GM18867 (cell line): ENCODE results near the gene DNMBP.
A peak's percentile ranks its signal among the peaks of the same experiment; 100 is the strongest.
"Not testable (repeated sequence)": the region's sequence is repeated elsewhere in the genome, so short reads cannot be mapped to it uniquely, and the experiment has no call there.

Experiments used
- ATAC-seq: cut with Tn5 transposase; IDR thresholded peaks from one replicate; pipeline ENCODE4 v1.9.1; 2021; ENCODE audit warnings: mild to moderate bottlenecking, moderate library complexity; ENCODE audit not compliant: unreplicated experiment

The DNMBP gene

GRCh38 chr10:99985637-99986036, 24.1 kb downstream of the DNMBP start:
- not testable (repeated sequence) for ATAC-seq

GRCh38 chr10:99984211-99985034, 25.3 kb downstream of the DNMBP start:
- peak; percentile 53 for ATAC-seq

GRCh38 chr10:99983280-99983988, 26.3 kb downstream of the DNMBP start:
- no peak for ATAC-seq

DNA sequence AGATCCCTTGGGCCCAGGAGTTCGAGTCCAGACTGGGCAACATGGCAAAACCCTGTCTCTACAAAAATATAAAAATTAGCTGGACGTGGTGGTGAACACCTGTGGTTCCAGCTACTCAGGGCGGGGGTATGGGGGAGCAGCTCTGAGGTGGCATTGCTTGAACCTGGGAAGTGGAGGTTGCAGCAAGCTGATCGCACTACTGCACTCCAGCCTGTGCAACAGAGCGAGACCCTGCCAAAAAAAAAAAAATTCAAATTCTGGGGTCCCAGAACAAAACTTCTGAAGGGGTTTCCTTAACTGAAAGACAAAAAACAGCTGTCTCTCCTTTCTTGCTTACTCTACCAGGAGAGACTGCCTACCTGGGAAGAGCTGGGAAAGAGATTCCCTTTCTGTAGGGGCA, 27.0 kb downstream of the DNMBP start:
- ATAC-seq = no peak

- ATAC-seq = no peak
These were observed 28.1 kb downstream of the DNMBP start for GRCh38 chr10:99981581-99982199.

GRCh38 chr10:99979066-99979685, 30.6 kb downstream of the DNMBP start:
- ATAC-seq = no peak

DNA sequence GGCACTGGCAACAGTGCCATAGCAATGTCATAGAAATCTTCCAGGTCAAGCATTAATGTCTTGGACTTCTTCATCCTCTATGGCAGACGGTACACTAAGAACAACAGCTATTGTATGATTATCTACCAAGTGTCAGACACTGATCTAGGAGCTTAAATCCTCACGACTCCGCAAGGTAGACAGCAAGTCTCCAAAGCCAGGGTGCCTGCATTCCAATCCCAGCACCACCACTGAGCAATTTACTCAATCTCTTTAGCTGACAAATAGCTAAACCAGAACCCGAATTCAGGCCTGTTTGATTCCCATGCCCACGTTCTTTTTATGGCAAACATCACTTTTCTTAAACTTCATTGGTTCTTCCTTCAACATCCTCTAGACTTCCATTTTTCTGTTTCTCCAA, 31.8 kb downstream of the DNMBP start:
- ATAC-seq = no peak

DNA sequence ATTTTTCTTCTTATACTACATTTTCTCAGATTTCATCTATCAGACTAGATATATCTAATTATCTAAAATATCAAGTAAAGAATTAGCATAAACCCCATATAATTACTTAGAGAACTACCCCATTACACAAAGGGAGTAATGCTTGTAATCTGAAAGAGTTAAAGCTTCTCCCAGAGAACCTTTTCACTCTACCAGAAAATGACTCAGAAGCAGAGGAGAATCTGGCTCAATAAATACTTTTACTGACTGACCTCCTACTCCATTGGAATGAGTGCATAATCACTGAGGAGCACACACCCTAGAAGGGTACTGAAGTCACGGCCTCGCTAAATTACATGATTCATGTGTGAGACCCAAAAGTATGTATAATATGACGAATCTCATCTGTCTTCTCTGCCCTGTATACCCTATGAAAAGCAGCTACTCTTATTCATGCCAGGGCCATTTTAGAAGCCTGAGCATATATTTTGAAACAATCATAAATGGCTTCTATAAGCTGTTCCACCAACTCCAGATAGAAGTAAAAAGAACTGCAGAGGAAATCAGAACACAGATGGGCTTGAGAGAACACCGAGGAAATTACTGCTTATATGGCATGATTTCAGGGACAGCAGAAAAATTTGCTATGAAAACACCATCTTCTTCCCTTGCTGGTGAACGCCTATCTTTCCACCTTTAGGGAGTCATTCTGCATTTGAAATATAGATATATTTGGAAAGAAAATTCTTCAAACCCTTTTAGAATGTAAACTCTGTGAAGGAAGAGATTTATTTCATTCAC, 32.7 kb downstream of the DNMBP start:
- ATAC-seq = no peak

DNA sequence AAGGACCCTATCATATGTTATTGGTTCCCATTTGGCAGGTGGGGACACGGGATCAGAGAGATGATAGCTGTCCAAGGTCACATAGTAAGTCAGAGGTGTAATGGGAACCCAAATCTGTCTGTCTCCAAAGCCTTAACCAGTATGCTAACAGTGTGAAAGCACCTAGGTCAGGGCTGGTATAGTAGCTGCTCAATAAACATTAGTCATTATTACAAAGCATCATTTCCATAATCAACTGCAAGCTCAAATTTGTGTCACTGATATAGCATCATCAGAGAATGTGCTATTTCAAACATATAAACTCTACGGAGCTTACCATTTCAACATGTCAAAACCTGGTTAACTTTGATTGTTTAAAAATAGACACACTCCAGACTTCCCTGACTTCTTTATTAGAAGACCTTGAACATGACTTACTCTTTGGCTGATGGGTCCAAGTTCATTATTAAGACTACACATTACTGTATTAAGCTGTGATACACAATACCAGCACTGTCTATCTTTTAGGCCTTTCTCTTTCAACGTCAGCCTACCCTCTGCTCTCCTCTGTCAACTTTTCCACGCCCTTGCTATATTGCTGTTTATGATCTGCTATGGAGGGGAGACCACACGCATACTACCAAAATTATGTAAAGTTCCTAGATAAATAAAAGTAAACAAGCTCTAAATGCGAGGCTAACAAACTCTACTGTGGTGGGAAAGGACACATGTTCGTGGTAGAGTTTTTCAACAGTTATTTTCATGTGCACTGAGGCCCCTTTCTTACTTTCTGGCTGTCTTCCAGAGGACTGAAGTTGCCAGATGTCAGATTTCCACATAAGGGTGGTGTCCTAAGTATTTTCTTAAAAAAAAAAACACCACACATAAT, 33.6 kb downstream of the DNMBP start:
- peak; percentile 24 for ATAC-seq

DNA sequence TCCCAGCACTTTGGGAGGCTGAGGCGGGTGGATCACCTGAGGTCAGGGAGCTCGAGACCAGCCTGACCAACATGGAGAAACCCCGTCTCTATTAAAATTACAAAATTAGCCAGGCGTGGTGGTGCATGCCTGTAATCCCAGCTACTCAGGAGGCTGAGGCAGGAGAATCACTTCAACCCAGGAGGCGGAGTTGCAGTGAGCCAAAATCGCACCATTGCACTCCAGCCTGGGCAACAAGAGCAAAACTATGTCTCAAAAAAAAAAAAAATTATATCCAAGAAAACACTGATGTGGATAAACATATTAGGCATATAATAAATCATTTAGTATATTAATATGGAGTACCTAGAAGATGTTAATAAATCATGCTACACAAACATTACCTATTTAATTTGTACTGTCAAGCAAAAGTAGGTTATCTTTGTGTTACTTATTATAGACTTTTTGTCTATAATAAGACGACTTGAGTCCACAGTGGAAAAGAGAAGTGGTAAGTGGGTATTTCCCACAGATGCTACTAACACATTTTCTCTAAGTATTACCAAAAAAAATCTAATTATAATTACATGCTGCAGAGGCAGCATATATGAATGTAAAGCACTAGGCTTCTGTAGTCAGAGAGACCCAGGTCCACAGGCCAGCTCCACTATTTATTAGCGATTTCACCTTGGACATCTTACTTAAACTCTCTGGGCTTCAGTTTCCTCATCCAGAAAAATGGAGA, 34.5 kb downstream of the DNMBP start:
- peak; percentile 52 for ATAC-seq

GRCh38 chr10:99973190-99973589, 36.6 kb downstream of the DNMBP start:
- ATAC-seq = no peak

DNA sequence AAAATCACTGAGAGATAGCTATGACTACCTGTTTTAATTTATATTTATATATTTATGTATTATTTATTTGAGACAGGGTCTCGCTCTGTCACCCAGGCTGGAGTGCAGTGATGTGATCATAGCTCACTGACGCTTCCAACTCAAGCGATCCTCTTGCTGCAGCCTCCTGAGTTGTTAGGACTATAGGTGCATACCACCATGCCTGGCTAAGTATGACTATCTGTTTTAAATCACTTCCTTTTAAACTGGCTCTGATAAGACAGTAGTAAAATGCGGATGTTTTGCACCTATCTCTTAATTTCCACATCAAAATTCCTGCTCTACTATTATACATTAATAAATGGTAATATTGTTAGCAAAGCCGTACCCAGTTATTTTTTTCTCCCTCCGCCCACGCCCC, 41.8 kb downstream of the DNMBP start:
- no peak for ATAC-seq

DNA sequence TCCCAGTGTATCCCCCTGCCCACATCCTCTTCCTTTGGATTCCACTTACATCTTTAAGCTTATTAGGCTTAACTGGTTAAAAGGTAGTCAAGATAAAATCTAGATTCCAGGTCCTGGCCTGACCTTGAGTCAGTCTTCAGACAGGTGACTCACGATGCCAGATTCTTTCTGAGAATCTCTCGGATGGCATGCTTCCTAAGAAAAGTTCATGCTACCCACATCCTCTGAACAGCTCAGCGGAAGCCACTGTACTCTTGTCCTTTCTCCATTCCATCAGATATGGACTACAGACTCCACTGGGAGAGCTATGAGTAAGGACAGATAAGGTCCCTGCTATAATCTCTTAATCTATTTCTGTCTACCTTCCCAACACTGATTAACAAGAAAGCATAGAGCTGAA, 43.4 kb downstream of the DNMBP start:
- no peak for ATAC-seq

- ATAC-seq = no peak
These were observed 44.0 kb downstream of the DNMBP start for GRCh38 chr10:99965700-99966099.

- ATAC-seq = no peak
These were observed 45.0 kb downstream of the DNMBP start for GRCh38 chr10:99964791-99965190.

GRCh38 chr10:99963467-99964165, 46.1 kb downstream of the DNMBP start:
- not testable (repeated sequence) for ATAC-seq

- ATAC-seq = no peak
These were observed 50.9 kb downstream of the DNMBP start for GRCh38 chr10:99958806-99959205.

DNA sequence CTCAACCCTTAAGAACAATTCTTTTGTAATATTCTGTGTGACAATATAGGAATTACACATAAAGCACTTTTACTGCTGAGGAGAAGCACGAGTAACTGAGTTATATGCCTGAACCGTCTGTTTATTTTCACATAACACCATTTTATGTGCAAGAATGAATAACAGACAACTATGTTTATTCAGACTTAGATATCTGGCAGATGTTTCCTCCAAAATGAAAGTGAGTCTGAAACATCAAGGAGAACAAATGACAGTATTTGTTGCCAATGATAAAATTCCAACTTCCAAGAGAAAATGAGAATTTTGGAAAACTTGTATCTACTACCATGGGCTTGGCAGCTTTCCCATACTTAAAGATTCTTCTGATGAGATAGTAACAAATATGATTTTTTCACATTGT, 51.4 kb downstream of the DNMBP start:
- ATAC-seq = no peak
